Sigmoid colon (tissue), 3 donors: ENCODE data around the gene CDK18.

Experiments used
- CTCF ChIP-seq, 4 experiments: fragments of 450-650 bp in 3 of 4; fragments of 200-600 bp in 1 of 4; IDR thresholded peaks; one replicate each; pipeline ENCODE4 v1.5.1; 2016 to 2019; ENCODE audit warnings: antibody characterized with exemption in 4 of 4, mild to moderate bottlenecking in 3 of 4, moderate library complexity in 2 of 4
- POLR2A ChIP-seq, 2 donors: fragments of 450-650 bp; IDR thresholded peaks; one replicate each; pipeline ENCODE4 v1.6.1; 2016; ENCODE audit warnings: antibody characterized with exemption in 2 of 2, mild to moderate bottlenecking in 2 of 2, moderate library complexity in 2 of 2

- TF ChIP-seq CTCF (IDR thresholded peaks at IDR 0.05) (no peak), POLR2A (IDR thresholded peaks at IDR 0.05) (no peak)
Measured at GRCh38 chr1:205582046-205582445, 77.6 kb downstream of the CDK18 start.
